H1 (cell line): ENCODE data around the gene TMEM117. TPM values are rescaled to one million over a fixed set of nuclear protein-coding genes. Genes with fewer than 3 reads are reported as not detected.

Experiments
- BACH1 ChIP-seq: IDR thresholded peaks from 2 replicates; pipeline ENCODE4 v1.6.1; 2012; ENCODE audit warnings: low read length, improper control_type of control experiment
- JUN ChIP-seq: IDR thresholded peaks from 2 replicates; pipeline ENCODE4 v1.6.1; 2011; ENCODE audit warnings: low read depth, mild to moderate bottlenecking, improper control_type of control experiment, low read length
- SP1 ChIP-seq: IDR thresholded peaks from 2 replicates; pipeline ENCODE4 v1.6.1; 2011; ENCODE audit warnings: low read depth, low read length
- TAF7 ChIP-seq: optimal IDR thresholded peaks from 2 replicates; pipeline ENCODE3; 2011; ENCODE audit warnings: low read depth, mild to moderate bottlenecking, inconsistent platforms, low read length, moderate library complexity, borderline replicate concordance
- polyA plus RNA-seq, 7 experiments: library from polyadenylated mRNA; depleted of rRNA in 3 of 7; stranded (reverse) in 5 of 7; unstranded in 2 of 7; fragments of >200 nt in 5 of 7; fragments of 200-250 nt in 2 of 7; gene quantifications; 1 replicate in 5 of 7; 2 replicates in 1 of 7; 4 replicates in 1 of 7; pipeline versions ENCODE4 v1.2.1 to v1.2.3, GENCODE V29; 2011 to 2013; ENCODE audit warnings: missing spikeins in 2 of 7, mixed read lengths in 2 of 7
- total RNA-seq: library from RNA; stranded (reverse); fragmentation: NEBNext Ultra II Directional; extraction: Animal tissue kit (Norgen Biotek cat#: 25700); gene quantifications from 2 replicates; pipeline ENCODE4 v1.2.1, GENCODE V29; 2021

TMEM117 gene
- total and polyA plus RNA-seq, 2 of the 8 experiments (the other 6 are each of a cell fraction or from before 2014, with no cell fraction given): 0.80 to 1.4 TPM

DNA sequence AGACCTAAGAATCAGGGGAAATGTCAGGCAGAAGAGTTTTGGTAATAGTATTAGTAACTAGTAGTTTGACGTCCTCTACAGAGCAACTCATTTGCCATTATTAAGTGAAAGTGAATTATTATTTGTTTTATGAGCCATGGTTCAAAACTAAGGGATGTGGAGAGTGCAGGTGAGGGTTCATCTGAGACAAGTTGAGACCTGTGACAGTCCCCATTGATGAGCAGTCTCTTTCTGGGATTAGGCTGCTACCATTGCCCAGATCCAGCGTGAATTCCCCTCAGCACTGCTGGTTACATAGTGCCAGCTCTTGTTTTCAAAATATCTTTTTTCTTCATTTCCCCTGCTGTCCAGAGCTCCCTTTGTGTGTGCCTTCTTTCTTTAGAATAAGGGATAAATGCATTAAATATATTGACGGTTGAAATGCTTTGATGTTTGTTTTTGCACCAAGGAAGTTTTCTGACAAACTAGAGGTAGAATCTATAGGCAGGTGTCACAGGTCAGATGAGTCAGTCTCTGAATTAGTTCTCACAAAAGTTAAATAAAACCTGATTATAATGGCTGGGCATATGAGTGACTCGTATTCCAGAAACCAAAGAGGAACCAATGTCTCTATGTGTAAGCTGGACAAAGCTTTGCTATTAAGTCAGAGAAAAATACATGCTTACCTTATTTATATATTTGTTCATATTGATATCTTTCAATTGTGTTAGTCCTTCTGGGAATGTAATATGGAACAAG is 381.4 kb downstream of the TMEM117 start (continued):
- TF ChIP-seq JUN (no peak), TAF7 (no peak), SP1 (no peak), BACH1 (no peak)
